ENCODE measurements around the gene TTC39A. TPM values are rescaled to one million over a fixed set of nuclear protein-coding genes. Genes with fewer than 3 reads are reported as not detected.
A peak's percentile ranks its signal among the peaks of the same experiment; 100 is the strongest.

Gene TTC39A
- total and polyA plus RNA-seq, 2 donors from 2014 or later: 31.4 to 70.1 TPM

- Histone ChIP-seq H3K36me3 (ENCODE audit: control insufficient read depth in 2 of 3, insufficient read depth in 3 of 3, low read length in 3 of 3) (no peaks in the 10 kb centered on the region), H3K9me3 (ENCODE audit: control insufficient read depth in 2 of 3, insufficient read depth in 1 of 3, low read length in 3 of 3) (no peaks in the 10 kb centered on the region), H3K27me3 (ENCODE audit: control insufficient read depth, insufficient read depth, low read length) (no peaks in the 10 kb centered on the region), H3K9ac (ENCODE audit: low read length in 3 of 3) (no peak overlapping the region), H3K27ac (ENCODE audit: low read depth in 2 of 2, low read length in 2 of 2) (no peak overlapping the region), H3K4me1 (ENCODE audit: control insufficient read depth in 2 of 3, insufficient read depth in 2 of 3, low read depth in 1 of 3, low read length in 3 of 3) (peaks cover 0 to 11% (median 0%) of the 10 kb centered on the region in 3 donors), H3K4me3 (ENCODE audit: low read length in 3 of 3) (no peak overlapping the region)
- FAIRE-seq (no peak), DNase-seq (no peak)
- no peak for TF ChIP-seq CTCF (IDR thresholded peaks at IDR 0.05; ENCODE audit: borderline replicate concordance, extremely low read depth, insufficient read depth)
- intact Hi-C loops (cut with DNase I): no loop called here
These were observed 48.6 kb downstream of the TTC39A start for GRCh38 chr1:51281807-51282206.

- Histone ChIP-seq H3K4me1 (ENCODE audit: control insufficient read depth in 2 of 3, insufficient read depth in 2 of 3, low read depth in 1 of 3, low read length in 3 of 3) (peaks cover 0 to 11% (median 0%) of the 10 kb centered on the region in 3 donors), H3K36me3 (ENCODE audit: control insufficient read depth in 2 of 3, insufficient read depth in 3 of 3, low read length in 3 of 3) (no peaks in the 10 kb centered on the region)
- FAIRE-seq: no peak
These were observed 49.9 kb downstream of the TTC39A start for GRCh38 chr1:51280321-51280978.

GRCh38 chr1:51276286-51276685, 54.1 kb downstream of the TTC39A start:
- H3K4me3 ChIP-seq (ENCODE audit: low read length in 3 of 3): no peak overlapping the region
- no peak for TF ChIP-seq CTCF (IDR thresholded peaks at IDR 0.05; ENCODE audit: borderline replicate concordance, extremely low read depth, insufficient read depth)
- H3K27me3 ChIP-seq (ENCODE audit: control insufficient read depth, insufficient read depth, low read length): no peaks in the 10 kb centered on the region
- FAIRE-seq (no peak), DNase-seq (peak in 2 of 5 donors; percentile 21 to 25)
- no peaks in the 10 kb centered on the region for H3K9me3 ChIP-seq (ENCODE audit: control insufficient read depth in 2 of 3, insufficient read depth in 1 of 3, low read length in 3 of 3)
- no peaks in the 10 kb centered on the region for H3K36me3 ChIP-seq (ENCODE audit: control insufficient read depth in 2 of 3, insufficient read depth in 3 of 3, low read length in 3 of 3)
- no peaks in the 10 kb centered on the region for H3K4me1 ChIP-seq (ENCODE audit: control insufficient read depth in 2 of 3, insufficient read depth in 2 of 3, low read depth in 1 of 3, low read length in 3 of 3)
- no peak overlapping the region for H3K9ac ChIP-seq (ENCODE audit: low read length in 3 of 3)
- no peak overlapping the region for H3K27ac ChIP-seq (ENCODE audit: low read depth in 2 of 2, low read length in 2 of 2)
- intact Hi-C loops (cut with DNase I): no loop called here

More at GRCh38 chr1:51280321-51280978, 49.9 kb downstream of the TTC39A start:
- no peak overlapping the region for H3K27ac ChIP-seq (ENCODE audit: low read depth in 2 of 2, low read length in 2 of 2)
- H3K9ac ChIP-seq (ENCODE audit: low read length in 3 of 3): no peak overlapping the region
- no peaks in the 10 kb centered on the region for H3K27me3 ChIP-seq (ENCODE audit: control insufficient read depth, insufficient read depth, low read length)
- no peak for DNase-seq
- intact Hi-C loops (cut with DNase I): no loop called here
- no peak overlapping the region for H3K4me3 ChIP-seq (ENCODE audit: low read length in 3 of 3)
- TF ChIP-seq CTCF (IDR thresholded peaks at IDR 0.05; ENCODE audit: borderline replicate concordance, extremely low read depth, insufficient read depth): no peak
- no peaks in the 10 kb centered on the region for H3K9me3 ChIP-seq (ENCODE audit: control insufficient read depth in 2 of 3, insufficient read depth in 1 of 3, low read length in 3 of 3)
